Cardiac muscle cell (in vitro differentiated cells and primary cell): Measurements from ENCODE around the gene B2M. TPM values are rescaled to one million over a fixed set of nuclear protein-coding genes. Genes with fewer than 3 reads are reported as not detected.
"Not testable (repeated sequence)": the region's sequence is repeated elsewhere in the genome, so short reads cannot be mapped to it uniquely, and the experiment has no call there.

Source experiments
- DNase-seq, 2 donors: peaks; one replicate each; pipeline versions ENCODE4 v3.0.0 to v3.0.0-alpha.2; 2010 to 2017; ENCODE audit warnings: low read depth in 1 of 2, low spot score in 1 of 2
- H3K27ac ChIP-seq: fragments of 200-600 bp; sonication (generic); 2 replicates; pipeline ENCODE4 v1.5.1; 2016
- H3K27me3 ChIP-seq: fragments of 200-600 bp; sonication (generic); 2 replicates; pipeline ENCODE4 v1.6.0; 2016; ENCODE audit warnings: control low read depth
- H3K36me3 ChIP-seq: fragments of 200-600 bp; sonication (generic); 2 replicates; pipeline ENCODE4 v1.5.1; 2016; ENCODE audit warnings: control low read depth
- H3K4me1 ChIP-seq: fragments of 200-600 bp; sonication (generic); 2 replicates; pipeline ENCODE4 v1.8.1; 2017; ENCODE audit warnings: low read depth, mild to moderate bottlenecking, mixed run types
- H3K4me3 ChIP-seq: fragments of 200-600 bp; sonication (generic); 2 replicates; pipeline ENCODE4 v1.5.1; 2016; ENCODE audit warnings: mild to moderate bottlenecking
- H3K9me3 ChIP-seq: fragments of 200-600 bp; sonication (generic); 2 replicates; pipeline ENCODE4 v1.5.1; 2017; ENCODE audit warnings: low read depth, mild to moderate bottlenecking, control low read depth
- CTCF ChIP-seq: IDR thresholded peaks from 2 replicates; pipeline ENCODE4 v1.5.1; 2012; ENCODE audit warnings: low read depth, mild to moderate bottlenecking, low read length
- polyA plus RNA-seq: library from polyadenylated mRNA; unstranded; fragments of >200 nt; fragmentation: Nextera tagmentation; extraction: Ambion mirVana; gene quantifications from 2 replicates; pipeline ENCODE4 v1.2.1, GENCODE V29; 2016
- total RNA-seq: library from RNA; depleted of rRNA; stranded (reverse); fragments of >200 nt; gene quantifications from 2 replicates; pipeline ENCODE4 v1.2.3, GENCODE V29; 2016

B2M gene
- total and polyA plus RNA-seq, 2 experiments from 2014 or later, result 170 to 759 TPM

- no peak overlapping the region for H3K4me3 ChIP-seq
- H3K27ac ChIP-seq, result no peak overlapping the region
- TF ChIP-seq CTCF, result no peak
These were observed 7.6 kb downstream of the B2M start for GRCh38 chr15:44718927-44719292.

GRCh38 chr15:44719293-44719999 lies 8.1 kb downstream of the B2M start:
- Histone ChIP-seq H3K27ac (no peak overlapping the region), H3K9me3 (no peaks in the 10 kb centered on the region), H3K4me3 (no peak overlapping the region), H3K4me1 (peaks cover 20% of the 10 kb centered on the region), H3K36me3 (peaks cover 31% of the 10 kb centered on the region), H3K27me3 (no peaks in the 10 kb centered on the region)
- TF ChIP-seq CTCF, result no peak
- DNase-seq, result no peak

More at GRCh38 chr15:44718927-44719292, 7.6 kb downstream of the B2M start:
- DNase-seq, result no peak
- peaks cover 20% of the 10 kb centered on the region for H3K4me1 ChIP-seq
- H3K27me3 ChIP-seq, result no peaks in the 10 kb centered on the region
- H3K9me3 ChIP-seq, result no peaks in the 10 kb centered on the region
- peaks cover 31% of the 10 kb centered on the region for H3K36me3 ChIP-seq

GRCh38 chr15:44720000-44720435 lies 8.7 kb downstream of the B2M start:
- not testable (repeated sequence) for DNase-seq, H3K9me3 ChIP-seq, H3K27me3 ChIP-seq, H3K27ac ChIP-seq, H3K4me3 ChIP-seq
- peaks cover 31% of the 10 kb centered on the region for H3K36me3 ChIP-seq
- H3K4me1 ChIP-seq, result peaks cover 15% of the 10 kb centered on the region

GRCh38 chr15:44720460-44721176 lies 9.3 kb downstream of the B2M start:
- Histone ChIP-seq H3K36me3 (peaks cover 29% of the 10 kb centered on the region), H3K27me3 (no peaks in the 10 kb centered on the region), H3K27ac (no peak overlapping the region), H3K4me1 (peaks cover 11% of the 10 kb centered on the region), H3K4me3 (no peak overlapping the region), H3K9me3 (no peaks in the 10 kb centered on the region)
- TF ChIP-seq CTCF, result no peak
- no peak for DNase-seq

- H3K9me3 ChIP-seq, result no peaks in the 10 kb centered on the region
- H3K27me3 ChIP-seq, result no peaks in the 10 kb centered on the region
- H3K27ac ChIP-seq, result no peak overlapping the region
- no peak for TF ChIP-seq CTCF
- peaks cover 15% of the 10 kb centered on the region for H3K36me3 ChIP-seq
- H3K4me1 ChIP-seq, result no peaks in the 10 kb centered on the region
- no peak overlapping the region for H3K4me3 ChIP-seq
- no peak for DNase-seq
These were observed 10.7 kb downstream of the B2M start for GRCh38 chr15:44722011-44722410.

- Histone ChIP-seq H3K4me3 (no peak overlapping the region), H3K9me3 (no peaks in the 10 kb centered on the region), H3K4me1 (peaks cover 7% of the 10 kb centered on the region), H3K36me3 (no peaks in the 10 kb centered on the region), H3K27me3 (no peaks in the 10 kb centered on the region), H3K27ac (no peak overlapping the region)
- peak in 1 of 2 donors; percentile 48 for DNase-seq
- no peak for TF ChIP-seq CTCF
These were observed 14.8 kb downstream of the B2M start for GRCh38 chr15:44726136-44726535.
